ENCODE data around the gene GRWD1. TPM values are rescaled to one million over a fixed set of nuclear protein-coding genes. Genes with fewer than 3 reads are reported as not detected.

GRWD1 gene
- total RNA-seq, 1 experiment from 2014 or later: 64.8 TPM

DNA sequence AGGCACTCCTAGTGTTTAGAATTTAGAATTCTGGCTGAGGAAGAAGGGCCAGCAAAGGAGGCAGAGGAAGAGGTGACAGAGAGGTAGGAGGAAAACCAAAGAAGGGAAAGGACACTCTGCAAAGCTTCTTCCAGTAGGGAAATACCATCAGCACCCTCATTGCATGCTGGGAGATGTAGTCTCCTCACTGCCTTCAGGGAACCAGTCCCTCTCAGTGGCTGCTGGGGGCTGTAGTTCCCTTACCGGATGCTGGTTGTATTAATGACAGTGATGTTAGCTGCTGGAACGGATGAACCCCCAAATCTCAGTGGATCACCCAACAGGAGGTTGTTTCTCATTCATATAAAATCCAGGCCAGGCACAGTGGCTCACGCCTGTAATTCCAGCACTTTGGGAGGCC, 42.2 kb upstream of the GRWD1 start:
- ChIA-PET POLR2A (interaction anchor here (1.4 to 1.6 kb wide), 2 partner anchors 12 to 49 kb away, joined by 3 to 4 read pairs; partner anchors contain the start of gene KDELR1), CTCF (interaction anchor here (1.3 kb wide), 1 partner anchor 13 kb away, joined by 6 read pairs; the partner anchor contains the start of gene KDELR1), RAD21 (ENCODE audit: low non-redundant PET in 1 of 2, low total read pairs in 2 of 2, uncharacterized antibody in 2 of 2, unreplicated experiment in 2 of 2) (no interaction called here)
- Histone ChIP-seq H3K9me3 (ENCODE audit: control insufficient read depth in 1 of 2, insufficient read depth in 1 of 2, low read depth in 1 of 2, low read length in 2 of 2) (no peaks in the 10 kb centered on the region), H3K79me2 (ENCODE audit: insufficient read depth, low read length) (peaks cover 66% of the 10 kb centered on the region), H2AFZ (ENCODE audit: low read depth, low read length, poor library complexity, severe bottlenecking) (no peak overlapping the region), H3K4me2 (ENCODE audit: low read length) (no peak overlapping the region), H3K27ac (ENCODE audit: low read depth, low read length) (no peak overlapping the region), H4K20me1 (ENCODE audit: insufficient read depth) (no peaks in the 10 kb centered on the region), H3K4me1 (ENCODE audit: control insufficient read depth in 1 of 2, insufficient read depth in 2 of 2, low read length in 2 of 2) (peaks cover 13 to 35% of the 10 kb centered on the region in 2 experiments), H3K4me3 (replicated peaks in 1 of 2; ENCODE audit: low read depth in 1 of 2, low read length in 2 of 2) (no peak overlapping the region), H3K27me3 (ENCODE audit: insufficient read depth, low read length) (no peaks in the 10 kb centered on the region), H3K36me3 (ENCODE audit: control insufficient read depth in 1 of 2, insufficient read depth in 2 of 2, low read length in 2 of 2) (peaks cover 0 to 9% of the 10 kb centered on the region in 2 experiments; a peak in 1 of 4 replicates), H3K9ac (ENCODE audit: low read length) (no peak overlapping the region), H3K9me2 (ENCODE audit: insufficient read depth) (no peaks in the 10 kb centered on the region)
- no TSS peak for BruUV-seq (replicated peaks)
- intact Hi-C loops (cut with micrococcal nuclease): no loop called here
- TF ChIP-seq POLR2AphosphoS5 (IDR thresholded peaks at IDR 0.05; ENCODE audit: low read depth, low read length): 0 out of 2 replicates have a peak, but pooled peaks have one; percentile 19
- no peak for TF ChIP-seq EGR1 (IDR thresholded peaks at IDR 0.05; ENCODE audit: low read depth)
- ATAC-seq (no peak), DNase-seq (ENCODE audit: low read depth, low spot score) (no peak)

DNA sequence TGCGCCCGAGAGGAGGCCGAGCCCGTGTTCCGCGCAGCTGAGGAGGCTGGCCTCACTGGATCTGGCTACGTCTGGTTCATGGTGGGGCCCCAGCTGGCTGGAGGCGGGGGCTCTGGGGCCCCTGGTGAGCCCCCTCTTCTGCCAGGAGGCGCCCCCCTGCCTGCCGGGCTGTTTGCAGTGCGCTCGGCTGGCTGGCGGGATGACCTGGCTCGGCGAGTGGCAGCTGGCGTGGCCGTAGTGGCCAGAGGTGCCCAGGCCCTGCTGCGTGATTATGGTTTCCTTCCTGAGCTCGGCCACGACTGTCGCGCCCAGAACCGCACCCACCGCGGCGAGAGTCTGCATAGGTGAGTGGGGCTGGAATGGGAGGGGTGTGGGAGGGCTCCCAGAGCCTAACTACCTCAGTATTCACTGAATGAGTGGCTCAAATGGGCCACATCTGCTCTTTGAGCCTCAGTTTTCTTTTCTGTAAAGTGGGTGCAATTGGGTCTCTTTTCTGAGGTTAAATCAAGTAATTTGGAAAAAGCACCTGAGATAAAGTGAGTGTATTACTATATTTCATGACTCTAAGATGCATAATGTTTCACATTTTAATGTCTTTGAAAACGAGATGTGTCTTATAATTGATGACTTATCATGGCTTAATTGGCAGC, 40.6 kb upstream of the GRWD1 start:
- BruUV-seq (replicated peaks): no TSS peak
- peaks cover 0 to 9% of the 10 kb centered on the region in 2 experiments; a peak in 1 of 4 replicates for H3K36me3 ChIP-seq (ENCODE audit: control insufficient read depth in 1 of 2, insufficient read depth in 2 of 2, low read length in 2 of 2)
- no peak overlapping the region for H3K4me2 ChIP-seq (ENCODE audit: low read length)
- no peaks in the 10 kb centered on the region for H3K9me2 ChIP-seq (ENCODE audit: insufficient read depth)
- ChIA-PET POLR2A (no interaction called here), CTCF (no interaction called here), RAD21 (ENCODE audit: low non-redundant PET in 1 of 2, low total read pairs in 2 of 2, uncharacterized antibody in 2 of 2, unreplicated experiment in 2 of 2) (no interaction called here)
- H4K20me1 ChIP-seq (ENCODE audit: insufficient read depth): no peaks in the 10 kb centered on the region
- TF ChIP-seq ZNF274 (IDR thresholded peaks at IDR 0.05; ENCODE audit: low read depth, low read length): no peak
- TF ChIP-seq EZH2phosphoT487 (IDR thresholded peaks at IDR 0.05; ENCODE audit: borderline replicate concordance): no peak
- TF ChIP-seq POLR2A (IDR thresholded peaks at IDR 0.05; ENCODE audit: borderline replicate concordance, extremely low read depth, insufficient read depth, insufficient read length): no peak
- no peak for TF ChIP-seq EZH2 (IDR thresholded peaks at IDR 0.05)
- TF ChIP-seq JUND (IDR thresholded peaks at IDR 0.05): no peak
- TF ChIP-seq POLR2AphosphoS5 (IDR thresholded peaks at IDR 0.05; ENCODE audit: low read depth, low read length): no peak
- TF ChIP-seq, protein P1, sequence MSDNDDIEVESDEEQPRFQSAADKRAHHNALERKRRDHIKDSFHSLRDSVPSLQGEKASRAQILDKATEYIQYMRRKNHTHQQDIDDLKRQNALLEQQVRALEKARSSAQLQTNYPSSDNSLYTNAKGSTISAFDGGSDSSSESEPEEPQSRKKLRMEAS (IDR thresholded peaks at IDR 0.05): no peak
- no peak for TF ChIP-seq EGR1 (IDR thresholded peaks at IDR 0.05; ENCODE audit: low read depth)
- TF ChIP-seq YY1 (IDR thresholded peaks at IDR 0.05; ENCODE audit: extremely low read depth, insufficient replicate concordance, low read depth, low read length): no peak
- no peak for TF ChIP-seq CEBPB (IDR thresholded peaks at IDR 0.05; ENCODE audit: low read depth)
- H3K9ac ChIP-seq (ENCODE audit: low read length): no peak overlapping the region
- no peaks in the 10 kb centered on the region for H3K27me3 ChIP-seq (ENCODE audit: insufficient read depth, low read length)
- H3K27ac ChIP-seq (ENCODE audit: low read depth, low read length): no peak overlapping the region
- ATAC-seq (no peak), DNase-seq (ENCODE audit: low read depth, low spot score) (no peak)
- peaks cover 10 to 30% of the 10 kb centered on the region in 2 experiments for H3K4me1 ChIP-seq (ENCODE audit: control insufficient read depth in 1 of 2, insufficient read depth in 2 of 2, low read length in 2 of 2)
- no peak overlapping the region for H2AFZ ChIP-seq (ENCODE audit: low read depth, low read length, poor library complexity, severe bottlenecking)
- no peak overlapping the region for H3K4me3 ChIP-seq (replicated peaks in 1 of 2; ENCODE audit: low read depth in 1 of 2, low read length in 2 of 2)
- H3K9me3 ChIP-seq (ENCODE audit: control insufficient read depth in 1 of 2, insufficient read depth in 1 of 2, low read depth in 1 of 2, low read length in 2 of 2): no peaks in the 10 kb centered on the region
- H3K79me2 ChIP-seq (ENCODE audit: insufficient read depth, low read length): peaks cover 70% of the 10 kb centered on the region
- intact Hi-C loops (cut with micrococcal nuclease): no loop called here
